OCI-LY3 (cell line): ENCODE results near the gene LSM3.

Experiments used
- EZH2phosphoT487 ChIP-seq: fragments of 200-600 bp; shearing (Covaris generic); IDR thresholded peaks from 2 replicates; pipeline ENCODE4 v1.6.1; 2018; ENCODE audit warnings: antibody characterized with exemption, mixed run types, low read depth
- TF ChIP-seq, protein P1 (sequence below): fragments of 200-600, 300-600 bp; sonication (generic); IDR thresholded peaks from 2 replicates; pipeline ENCODE4 v1.5.1; 2014; ENCODE audit warnings: antibody characterized with exemption, low read length, low read depth

DNA sequence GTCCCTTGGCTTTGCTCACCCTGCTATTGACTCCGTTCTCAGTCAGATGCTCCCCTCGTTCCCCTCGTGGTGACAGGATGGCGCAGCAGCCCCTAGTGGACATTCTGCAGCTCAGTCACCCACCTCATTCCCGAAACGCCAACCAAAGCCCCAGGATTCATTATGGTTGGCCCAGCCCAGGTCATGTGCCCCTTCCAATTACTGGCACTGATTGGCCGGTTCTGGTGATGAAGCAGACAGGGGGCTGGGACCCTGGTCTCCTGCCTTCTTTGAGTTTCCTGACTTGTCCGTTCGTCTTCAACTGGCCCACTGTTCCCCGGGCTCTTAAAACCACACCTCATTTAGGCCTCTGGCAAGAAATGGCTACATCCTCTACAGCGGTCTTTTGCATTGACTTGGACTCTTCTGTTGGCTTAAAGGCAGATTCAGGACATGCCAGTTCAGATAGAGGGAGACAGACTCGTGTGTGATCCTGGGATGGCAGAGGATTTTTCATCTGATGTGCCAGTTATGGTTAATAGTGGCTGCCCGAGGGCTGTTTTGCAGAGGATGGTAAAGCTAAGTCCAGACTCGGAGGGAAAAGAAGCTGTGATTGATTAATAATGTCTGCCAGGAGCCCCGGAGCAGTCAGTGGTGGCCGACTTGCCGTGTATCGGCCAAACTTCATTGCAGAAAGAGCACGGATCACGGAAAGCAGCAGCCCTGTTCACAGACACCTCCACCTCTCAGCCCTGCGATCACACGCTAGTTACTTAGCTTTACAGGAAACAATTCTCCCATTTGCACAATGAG lies 37.8 kb downstream of the LSM3 start:
- TF ChIP-seq, protein P1, sequence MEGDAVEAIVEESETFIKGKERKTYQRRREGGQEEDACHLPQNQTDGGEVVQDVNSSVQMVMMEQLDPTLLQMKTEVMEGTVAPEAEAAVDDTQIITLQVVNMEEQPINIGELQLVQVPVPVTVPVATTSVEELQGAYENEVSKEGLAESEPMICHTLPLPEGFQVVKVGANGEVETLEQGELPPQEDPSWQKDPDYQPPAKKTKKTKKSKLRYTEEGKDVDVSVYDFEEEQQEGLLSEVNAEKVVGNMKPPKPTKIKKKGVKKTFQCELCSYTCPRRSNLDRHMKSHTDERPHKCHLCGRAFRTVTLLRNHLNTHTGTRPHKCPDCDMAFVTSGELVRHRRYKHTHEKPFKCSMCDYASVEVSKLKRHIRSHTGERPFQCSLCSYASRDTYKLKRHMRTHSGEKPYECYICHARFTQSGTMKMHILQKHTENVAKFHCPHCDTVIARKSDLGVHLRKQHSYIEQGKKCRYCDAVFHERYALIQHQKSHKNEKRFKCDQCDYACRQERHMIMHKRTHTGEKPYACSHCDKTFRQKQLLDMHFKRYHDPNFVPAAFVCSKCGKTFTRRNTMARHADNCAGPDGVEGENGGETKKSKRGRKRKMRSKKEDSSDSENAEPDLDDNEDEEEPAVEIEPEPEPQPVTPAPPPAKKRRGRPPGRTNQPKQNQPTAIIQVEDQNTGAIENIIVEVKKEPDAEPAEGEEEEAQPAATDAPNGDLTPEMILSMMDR, result peak; percentile 23; the same call in 1 of the 2 replicates
- no peak for TF ChIP-seq EZH2phosphoT487
